ENCODE measurements around the gene VPS13D.

The VPS13D gene

GRCh38 chr1:12479311-12479710 is 249.5 kb downstream of the VPS13D start:
- DNase-seq (ENCODE audit: low read depth) = no peak
- no peak for TF ChIP-seq CTCF (conservative IDR thresholded peaks at IDR 0.05; ENCODE audit: low read length)
- no peak overlapping the region for H3K4me3 ChIP-seq (ENCODE audit: low read length)

- TF ChIP-seq CTCF (conservative IDR thresholded peaks at IDR 0.05; ENCODE audit: low read length) = no peak
- no peak for DNase-seq (ENCODE audit: low read depth)
- H3K4me3 ChIP-seq (ENCODE audit: low read length) = no peak overlapping the region
These were observed 250.2 kb downstream of the VPS13D start for GRCh38 chr1:12480041-12480440.

- no peak overlapping the region for H3K4me3 ChIP-seq (ENCODE audit: low read length)
- DNase-seq (ENCODE audit: low read depth) = peak; percentile 93
- TF ChIP-seq CTCF (conservative IDR thresholded peaks at IDR 0.05; ENCODE audit: low read length) = no peak
These were observed 251.0 kb downstream of the VPS13D start for GRCh38 chr1:12480748-12481362.

GRCh38 chr1:12481928-12482327 is 252.1 kb downstream of the VPS13D start:
- TF ChIP-seq CTCF (conservative IDR thresholded peaks at IDR 0.05; ENCODE audit: low read length) = no peak
- H3K4me3 ChIP-seq (ENCODE audit: low read length) = no peak overlapping the region
- DNase-seq (ENCODE audit: low read depth) = no peak

GRCh38 chr1:12482988-12483387 is 253.2 kb downstream of the VPS13D start:
- DNase-seq (ENCODE audit: low read depth) = no peak
- TF ChIP-seq CTCF (conservative IDR thresholded peaks at IDR 0.05; ENCODE audit: low read length) = no peak
- no peak overlapping the region for H3K4me3 ChIP-seq (ENCODE audit: low read length)

GRCh38 chr1:12485231-12486058 is 255.6 kb downstream of the VPS13D start:
- peak; percentile 77 for DNase-seq (ENCODE audit: low read depth)

More at GRCh38 chr1:12485231-12486058, 255.6 kb downstream of the VPS13D start:
- no peak overlapping the region for H3K4me3 ChIP-seq (ENCODE audit: low read length)
- TF ChIP-seq CTCF (conservative IDR thresholded peaks at IDR 0.05; ENCODE audit: low read length) = no peak

All from AG10803 (cell line).